ENCODE results near the gene PDXP.

- TF ChIP-seq CTCF (conservative IDR thresholded peaks at IDR 0.05 in 1 of 2, IDR thresholded peaks at IDR 0.05 in 1 of 2; ENCODE audit: extremely low read depth in 1 of 2, insufficient read depth in 1 of 2, low read depth in 1 of 2, low read length in 2 of 2) = no peak
- no peak for TF ChIP-seq EZH2 (IDR thresholded peaks at IDR 0.05; ENCODE audit: borderline replicate concordance, low read length)
These were observed 33.6 kb upstream of the PDXP start for GRCh38 chr22:37624876-37625275.

Measured in mammary epithelial cell (primary cell).